Measurements from ENCODE around the gene IGF2BP2.

IGF2BP2 gene

GRCh38 chr3:185657691-185658503 is 166.9 kb downstream of the IGF2BP2 start:
- Histone ChIP-seq H3K4me3 (no peak overlapping the region), H3K4me2 (no peak overlapping the region), H3K27me3 (no peaks in the 10 kb centered on the region), H3K9ac (no peak overlapping the region), H3K36me3 (no peaks in the 10 kb centered on the region), H4K20me1 (no peaks in the 10 kb centered on the region), H3K9me3 (no peaks in the 10 kb centered on the region), H3K27ac (no peak overlapping the region), H3K4me1 (peaks cover 8% of the 10 kb centered on the region; the same call in 1 of the 2 replicates)
- TF ChIP-seq Cebpa-rat (IDR thresholded peaks at IDR 0.05): no peak

GRCh38 chr3:185657211-185657610 is 167.6 kb downstream of the IGF2BP2 start:
- Histone ChIP-seq H4K20me1 (no peaks in the 10 kb centered on the region), H3K27me3 (no peaks in the 10 kb centered on the region), H3K27ac (no peak overlapping the region), H3K4me2 (no peak overlapping the region), H3K9ac (no peak overlapping the region), H3K9me3 (no peaks in the 10 kb centered on the region), H3K4me1 (peaks cover 8% of the 10 kb centered on the region; the same call in 1 of the 2 replicates), H3K36me3 (no peaks in the 10 kb centered on the region), H3K4me3 (no peak overlapping the region)
- no peak for TF ChIP-seq Cebpa-rat (IDR thresholded peaks at IDR 0.05)

- no peak for TF ChIP-seq Cebpa-rat (IDR thresholded peaks at IDR 0.05)
- no peak overlapping the region for H3K27ac ChIP-seq
- H3K36me3 ChIP-seq: no peaks in the 10 kb centered on the region
- no peaks in the 10 kb centered on the region for H4K20me1 ChIP-seq
- no peak overlapping the region for H3K9ac ChIP-seq
- no peaks in the 10 kb centered on the region for H3K27me3 ChIP-seq
- H3K4me2 ChIP-seq: no peak overlapping the region
- no peaks in the 10 kb centered on the region for H3K9me3 ChIP-seq
- H3K4me3 ChIP-seq: no peak overlapping the region
- peaks cover 8% of the 10 kb centered on the region; the same call in 1 of the 2 replicates for H3K4me1 ChIP-seq
Measured at GRCh38 chr3:185656321-185656840, 168.5 kb downstream of the IGF2BP2 start.

GRCh38 chr3:185655426-185656320 is 169.2 kb downstream of the IGF2BP2 start:
- no peak for TF ChIP-seq Cebpa-rat (IDR thresholded peaks at IDR 0.05)
- Histone ChIP-seq H3K27me3 (no peaks in the 10 kb centered on the region), H3K36me3 (no peaks in the 10 kb centered on the region), H3K27ac (no peak overlapping the region), H4K20me1 (no peaks in the 10 kb centered on the region), H3K4me2 (no peak overlapping the region), H3K9ac (no peak overlapping the region), H3K4me3 (no peak overlapping the region), H3K4me1 (peaks cover 7% of the 10 kb centered on the region; the same call in 1 of the 2 replicates), H3K9me3 (no peaks in the 10 kb centered on the region)

- Histone ChIP-seq H3K27me3 (no peaks in the 10 kb centered on the region), H3K9ac (no peak overlapping the region), H4K20me1 (no peaks in the 10 kb centered on the region), H3K4me1 (no peaks in the 10 kb centered on the region), H3K4me2 (no peak overlapping the region), H3K27ac (no peak overlapping the region), H3K4me3 (no peak overlapping the region), H3K36me3 (no peaks in the 10 kb centered on the region), H3K9me3 (no peaks in the 10 kb centered on the region)
- no peak for TF ChIP-seq Cebpa-rat (IDR thresholded peaks at IDR 0.05)
Measured at GRCh38 chr3:185654758-185655145, 170.1 kb downstream of the IGF2BP2 start.

GRCh38 chr3:185653949-185654757 is 170.7 kb downstream of the IGF2BP2 start:
- Histone ChIP-seq H3K27me3 (no peaks in the 10 kb centered on the region), H3K27ac (no peak overlapping the region), H3K36me3 (no peaks in the 10 kb centered on the region), H3K4me1 (no peaks in the 10 kb centered on the region), H4K20me1 (no peaks in the 10 kb centered on the region), H3K9ac (no peak overlapping the region), H3K4me2 (no peak overlapping the region), H3K9me3 (no peaks in the 10 kb centered on the region), H3K4me3 (no peak overlapping the region)
- no peak for TF ChIP-seq Cebpa-rat (IDR thresholded peaks at IDR 0.05)

- no peaks in the 10 kb centered on the region for H4K20me1 ChIP-seq
- H3K27me3 ChIP-seq: no peaks in the 10 kb centered on the region
- H3K4me1 ChIP-seq: no peaks in the 10 kb centered on the region
- H3K27ac ChIP-seq: no peak overlapping the region
- H3K4me3 ChIP-seq: no peak overlapping the region
- no peaks in the 10 kb centered on the region for H3K9me3 ChIP-seq
- TF ChIP-seq Cebpa-rat (IDR thresholded peaks at IDR 0.05): no peak
- H3K4me2 ChIP-seq: no peak overlapping the region
- no peaks in the 10 kb centered on the region for H3K36me3 ChIP-seq
- H3K9ac ChIP-seq: no peak overlapping the region
Measured at GRCh38 chr3:185651971-185652370, 172.9 kb downstream of the IGF2BP2 start.

GRCh38 chr3:185649414-185649813 is 175.4 kb downstream of the IGF2BP2 start:
- no peak for TF ChIP-seq Cebpa-rat (IDR thresholded peaks at IDR 0.05)
- Histone ChIP-seq H3K27me3 (no peaks in the 10 kb centered on the region), H3K4me1 (no peaks in the 10 kb centered on the region), H4K20me1 (no peaks in the 10 kb centered on the region), H3K4me3 (no peak overlapping the region), H3K9me3 (no peaks in the 10 kb centered on the region), H3K9ac (no peak overlapping the region), H3K4me2 (no peak overlapping the region), H3K36me3 (no peaks in the 10 kb centered on the region), H3K27ac (no peak overlapping the region)

GRCh38 chr3:185648396-185648795 is 176.4 kb downstream of the IGF2BP2 start:
- Histone ChIP-seq H3K4me3 (no peak overlapping the region), H3K9ac (no peak overlapping the region), H3K27ac (no peak overlapping the region), H3K36me3 (no peaks in the 10 kb centered on the region), H3K27me3 (no peaks in the 10 kb centered on the region), H3K4me1 (no peaks in the 10 kb centered on the region), H3K9me3 (no peaks in the 10 kb centered on the region), H3K4me2 (no peak overlapping the region), H4K20me1 (no peaks in the 10 kb centered on the region)
- no peak for TF ChIP-seq Cebpa-rat (IDR thresholded peaks at IDR 0.05)

All from BLaER1 (cell line).